B cell (primary cell): ENCODE results near the gene MAN2B2. TPM values are rescaled to one million over a fixed set of nuclear protein-coding genes. Genes with fewer than 3 reads are reported as not detected.

ENCODE experiments used
- ATAC-seq: fragments of 200-7000 bp; cut with Tn5 transposase; one replicate; pipeline ENCODE4 v1.10.0; 2021; ENCODE audit warnings: low read depth, mild to moderate bottlenecking, moderate number of reproducible peaks, moderate library complexity
- CTCF ChIA-PET: fragments of 350-600 bp; sonication (Branson Sonifier 250); formaldehyde crosslinking; loops from one replicate; lab custom pipeline; 2021; ENCODE audit warnings: antibody characterized with exemption, inconsistent platforms; lab: Charles Lee
- POLR2A ChIA-PET: fragments of 350-600 bp; sonication (Branson Sonifier 250); formaldehyde crosslinking; loops from one replicate; lab custom pipeline; 2021; ENCODE audit warnings: antibody characterized with exemption; lab: Charles Lee
- DNase-seq: peaks from one replicate; pipeline ENCODE4 v3.0.0; 2013
- H2AFZ ChIP-seq: 2 replicates; pipeline ENCODE4 v1.6.1; 2012; ENCODE audit warnings: mild to moderate bottlenecking, low read depth, low read length; ENCODE audit not compliant: insufficient read depth, poor library complexity, severe bottlenecking
- H3K27ac ChIP-seq, 2 donors: 1 replicate in 1 of 2; 2 replicates in 1 of 2; pipeline ENCODE4 v1.5.1; 2012 to 2013; ENCODE audit warnings: low read length in 2 of 2, mild to moderate bottlenecking in 2 of 2, moderate library complexity in 1 of 2
- H3K27me3 ChIP-seq, 4 experiments: fragments of 200-600 bp in 1 of 4; sonication (generic) in 1 of 4; replicated peaks in 1 of 4; 1 replicate in 2 of 4; 2 replicates in 2 of 4; pipeline versions ENCODE4 v1.6.1 to v1.7.0; 2013 to 2016; ENCODE audit warnings: low read length in 3 of 4, mild to moderate bottlenecking in 2 of 4, mixed read lengths in 1 of 4, moderate library complexity in 1 of 4; ENCODE audit not compliant: insufficient read depth in 4 of 4, control insufficient read depth in 3 of 4; ENCODE audit errors: control extremely low read depth in 1 of 4
- H3K36me3 ChIP-seq, 2 experiments: replicated peaks in 1 of 2; 1 replicate in 1 of 2; 2 replicates in 1 of 2; pipeline versions ENCODE4 v1.6.1 to v1.7.1; 2013; ENCODE audit warnings: low read length in 1 of 2; ENCODE audit not compliant: insufficient read depth in 2 of 2, control insufficient read depth in 1 of 2; ENCODE audit errors: control extremely low read depth in 1 of 2, extremely low read depth in 1 of 2
- H3K4me1 ChIP-seq, 2 donors: fragments of 200-600 bp in 1 of 2; sonication (generic) in 1 of 2; 1 replicate in 1 of 2; 2 replicates in 1 of 2; pipeline versions ENCODE4 v1.5.1 to v1.6.1; 2013 to 2017; ENCODE audit warnings: low read length in 2 of 2; ENCODE audit not compliant: control insufficient read depth in 2 of 2, insufficient read depth in 2 of 2
- H3K4me2 ChIP-seq: replicated peaks from 2 replicates; pipeline ENCODE3; 2012; ENCODE audit warnings: mild to moderate bottlenecking, low read depth, low read length; ENCODE audit not compliant: poor library complexity, severe bottlenecking
- H3K4me3 ChIP-seq, 5 experiments: fragments of 200-600 bp in 1 of 5; sonication (generic) in 1 of 5; 1 replicate in 3 of 5; 2 replicates in 2 of 5; pipeline versions ENCODE4 v1.5.1 to v1.7.0; 2011 to 2016; ENCODE audit warnings: low read length in 4 of 5, mild to moderate bottlenecking in 4 of 5, low read depth in 2 of 5, control low read depth in 1 of 5, moderate library complexity in 1 of 5; ENCODE audit not compliant: insufficient read depth in 1 of 5; ENCODE audit errors: control extremely low read depth in 1 of 5, extremely low read depth in 1 of 5
- H3K79me2 ChIP-seq: fragments of 200-600 bp; sonication (generic); one replicate; pipeline ENCODE4 v1.6.0; 2016; ENCODE audit warnings: low read length; ENCODE audit not compliant: control insufficient read depth, insufficient read depth
- H3K9ac ChIP-seq: fragments of 200-600 bp; sonication (generic); 2 replicates; pipeline ENCODE4 v1.6.1; 2017; ENCODE audit warnings: mild to moderate bottlenecking, low read length, moderate library complexity
- H3K9me3 ChIP-seq, 3 donors: one replicate each; pipeline versions ENCODE4 v1.6.1 to v1.7.1; 2013; ENCODE audit warnings: low read length in 2 of 3; ENCODE audit not compliant: control insufficient read depth in 2 of 3, insufficient read depth in 1 of 3; ENCODE audit errors: control extremely low read depth in 1 of 3
- H4K20me1 ChIP-seq: 2 replicates; pipeline ENCODE4 v1.6.0; 2012; ENCODE audit warnings: mild to moderate bottlenecking, low read length; ENCODE audit not compliant: insufficient read depth, control insufficient read depth, poor library complexity, severe bottlenecking
- H3K27ac Mint-ChIP-seq: one replicate; pipeline ENCODE4 v1.8.0; 2021; ENCODE audit warnings: mixed read lengths
- H3K27me3 Mint-ChIP-seq: one replicate; pipeline ENCODE4 v1.8.0; 2021; ENCODE audit warnings: mixed read lengths
- H3K4me1 Mint-ChIP-seq: one replicate; pipeline ENCODE4 v1.8.0; 2021; ENCODE audit warnings: mixed read lengths
- H3K4me3 Mint-ChIP-seq: one replicate; pipeline ENCODE4 v1.8.0; 2021; ENCODE audit warnings: mixed read lengths
- H3K9me3 Mint-ChIP-seq: one replicate; pipeline ENCODE4 v1.8.0; 2022; ENCODE audit warnings: mixed read lengths; ENCODE audit not compliant: insufficient read depth
- CTCF ChIP-seq: fragments of 200-600 bp; IDR thresholded peaks from one replicate; pipeline ENCODE4 v1.8.0; 2022; ENCODE audit warnings: antibody characterized with exemption, mild to moderate bottlenecking
- EZH2 ChIP-seq: IDR thresholded peaks from 2 replicates; pipeline ENCODE4 v1.6.1; 2012; ENCODE audit warnings: borderline replicate concordance, low read depth, mild to moderate bottlenecking, moderate library complexity, low read length; ENCODE audit not compliant: insufficient read depth, poor library complexity, severe bottlenecking
- WGBS: methylation state at CpG from one replicate; pipeline ENCODE4 v1.1.5; 2013; ENCODE audit warnings: missing lambda C conversion rate; ENCODE audit not compliant: insufficient coverage; 5-methylcytosine and 5-hydroxymethylcytosine counted together
- intact Hi-C: fragments of 100-400 bp; cut with micrococcal nuclease; formaldehyde crosslinking; loops from one replicate; pipeline ENCODE4 v1.10.0; 2022
- polyA plus RNA-seq: library from polyadenylated mRNA; depleted of rRNA; stranded (reverse); fragments of >200 nt; gene quantifications from 2 replicates; pipeline ENCODE4 v1.2.3, GENCODE V29; 2012
- total RNA-seq, 2 donors: library from RNA; stranded (reverse); fragments of 120-200 nt in 1 of 2; gene quantifications; 1 replicate in 1 of 2; 2 replicates in 1 of 2; pipeline versions ENCODE4 v1.2.3 to v1.2.4, GENCODE V29; 2013 to 2022

MAN2B2 gene
- total and polyA plus RNA-seq, 2 donors (not counting 1 experiment from before 2014, with no cell fraction given): 35.0 to 37.0 TPM

- TF ChIP-seq EZH2: no peak
- no peak for TF ChIP-seq CTCF
- Histone ChIP-seq H3K79me2 (no peaks in the 10 kb centered on the region), H3K27me3 (no peaks in the 10 kb centered on the region), H2AFZ (no peak overlapping the region), H3K4me2 (no peak overlapping the region), H3K9me3 (peaks cover 0 to 5% (median 0%) of the 10 kb centered on the region in 3 donors), H3K36me3 (peaks cover 0 to 44% of the 10 kb centered on the region in 2 experiments), H3K27ac (no peak overlapping the region), H4K20me1 (no peaks in the 10 kb centered on the region), H3K4me3 (no peak overlapping the region), H3K9ac (no peak overlapping the region), H3K4me1 (no peaks in the 10 kb centered on the region)
- Mint-ChIP-seq H3K9me3 (no peaks in the 10 kb centered on the region), H3K27me3 (no peaks in the 10 kb centered on the region), H3K27ac (no peak overlapping the region), H3K4me3 (no peak overlapping the region), H3K4me1 (no peaks in the 10 kb centered on the region)
- 97% methylated on average over 23 of the region's 24 CpGs for WGBS
- no peak for ATAC-seq
- POLR2A ChIA-PET: interaction anchor here (0.5 kb wide), 1 partner anchor 83 kb away, joined by 3 read pairs; no protein-coding TSS in a partner anchor
- intact Hi-C loops: no loop called here
- no peak for DNase-seq
- CTCF ChIA-PET: no interaction called here
Measured at GRCh38 chr4:6619466-6620255, 44.7 kb downstream of the MAN2B2 start.

GRCh38 chr4:6620296-6620695 lies 45.3 kb downstream of the MAN2B2 start:
- peaks cover 0 to 38% of the 10 kb centered on the region in 2 experiments for H3K36me3 ChIP-seq
- H3K27me3 ChIP-seq: no peaks in the 10 kb centered on the region
- H3K9ac ChIP-seq: no peak overlapping the region
- no peaks in the 10 kb centered on the region for H3K9me3 Mint-ChIP-seq
- no peak overlapping the region for H2AFZ ChIP-seq
- H3K27me3 Mint-ChIP-seq: no peaks in the 10 kb centered on the region
- no peak overlapping the region for H3K27ac ChIP-seq
- TF ChIP-seq CTCF (no peak), EZH2 (no peak)
- H3K4me3 ChIP-seq: no peak overlapping the region
- H3K27ac Mint-ChIP-seq: no peak overlapping the region
- ChIA-PET POLR2A (no interaction called here), CTCF (no interaction called here)
- no peak for ATAC-seq
- H4K20me1 ChIP-seq: no peaks in the 10 kb centered on the region
- no peak for DNase-seq
- no peaks in the 10 kb centered on the region for H3K4me1 ChIP-seq
- H3K9me3 ChIP-seq: peaks cover 0 to 5% (median 0%) of the 10 kb centered on the region in 3 donors
- no peaks in the 10 kb centered on the region for H3K79me2 ChIP-seq
- H3K4me3 Mint-ChIP-seq: no peak overlapping the region
- H3K4me2 ChIP-seq: no peak overlapping the region
- WGBS: 96% methylated on average over 9 of the region's 10 CpGs
- no peaks in the 10 kb centered on the region for H3K4me1 Mint-ChIP-seq
- intact Hi-C loops: no loop called here
